ENCODE results near the gene RAB11A. TPM values are rescaled to one million over a fixed set of nuclear protein-coding genes. Genes with fewer than 3 reads are reported as not detected.

Gene RAB11A
- total RNA-seq, 1 donor from 2014 or later = 482 TPM

DNA sequence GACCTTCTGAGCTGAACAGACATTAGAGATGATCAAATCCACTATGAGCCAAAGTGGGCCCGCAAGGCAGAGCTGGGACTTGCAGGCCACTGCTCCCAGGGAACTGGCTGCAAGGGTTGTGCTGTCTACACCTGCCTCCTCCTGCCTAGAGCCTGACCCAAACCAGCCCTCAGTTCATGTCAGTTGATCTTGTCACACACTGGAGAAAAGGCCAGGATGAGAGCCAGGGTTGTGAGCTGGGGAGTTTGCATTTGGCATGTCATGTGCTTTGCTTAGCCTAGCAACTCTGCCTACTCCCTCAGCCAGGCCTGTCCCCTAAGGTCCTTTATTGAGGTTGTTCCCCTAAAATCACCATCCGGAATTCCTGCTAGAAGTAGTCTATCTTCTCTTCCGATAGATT lies 67.8 kb downstream of the RAB11A start:
- TF ChIP-seq, protein P1, sequence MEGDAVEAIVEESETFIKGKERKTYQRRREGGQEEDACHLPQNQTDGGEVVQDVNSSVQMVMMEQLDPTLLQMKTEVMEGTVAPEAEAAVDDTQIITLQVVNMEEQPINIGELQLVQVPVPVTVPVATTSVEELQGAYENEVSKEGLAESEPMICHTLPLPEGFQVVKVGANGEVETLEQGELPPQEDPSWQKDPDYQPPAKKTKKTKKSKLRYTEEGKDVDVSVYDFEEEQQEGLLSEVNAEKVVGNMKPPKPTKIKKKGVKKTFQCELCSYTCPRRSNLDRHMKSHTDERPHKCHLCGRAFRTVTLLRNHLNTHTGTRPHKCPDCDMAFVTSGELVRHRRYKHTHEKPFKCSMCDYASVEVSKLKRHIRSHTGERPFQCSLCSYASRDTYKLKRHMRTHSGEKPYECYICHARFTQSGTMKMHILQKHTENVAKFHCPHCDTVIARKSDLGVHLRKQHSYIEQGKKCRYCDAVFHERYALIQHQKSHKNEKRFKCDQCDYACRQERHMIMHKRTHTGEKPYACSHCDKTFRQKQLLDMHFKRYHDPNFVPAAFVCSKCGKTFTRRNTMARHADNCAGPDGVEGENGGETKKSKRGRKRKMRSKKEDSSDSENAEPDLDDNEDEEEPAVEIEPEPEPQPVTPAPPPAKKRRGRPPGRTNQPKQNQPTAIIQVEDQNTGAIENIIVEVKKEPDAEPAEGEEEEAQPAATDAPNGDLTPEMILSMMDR (IDR thresholded peaks at IDR 0.05) = no peak
- TF ChIP-seq EZH2phosphoT487 (IDR thresholded peaks at IDR 0.05) (no peak), EZH2 (IDR thresholded peaks at IDR 0.05) (no peak)

DNA sequence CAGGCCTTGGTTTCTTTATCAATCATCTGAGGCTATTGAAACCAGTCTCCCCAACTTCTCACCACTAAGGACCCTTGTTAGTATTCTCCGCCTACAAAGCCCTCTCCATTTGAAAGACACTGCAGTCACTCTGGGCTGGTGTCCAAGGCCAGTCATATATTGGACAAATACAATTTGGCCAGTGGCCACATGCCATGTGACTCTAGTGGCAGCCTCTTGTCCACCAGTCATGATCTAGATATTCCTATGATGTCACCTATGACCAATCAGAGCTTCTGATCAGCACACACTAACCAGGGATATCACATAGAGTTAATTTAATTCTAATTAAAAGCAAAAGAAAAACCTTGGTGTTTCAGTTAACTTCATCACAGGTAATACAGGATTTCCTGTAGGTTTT lies 68.2 kb downstream of the RAB11A start:
- H3K9me3 Mint-ChIP-seq = no peaks in the 10 kb centered on the region
- Histone ChIP-seq H3F3A (ENCODE audit: low read depth) (no peaks in the 10 kb centered on the region), H3K4me1 (no peaks in the 10 kb centered on the region), H3K9ac (no peak overlapping the region), H3K79me2 (ENCODE audit: low read depth) (no peaks in the 10 kb centered on the region), H3K27me3 (no peaks in the 10 kb centered on the region), H2AFZ (replicated peaks) (no peak overlapping the region), H3K27ac (no peak overlapping the region), H3K4me2 (no peak overlapping the region), H3K4me3 (no peak overlapping the region), H3K9me3 (ENCODE audit: low read depth) (no peaks in the 10 kb centered on the region), H3K36me3 (no peaks in the 10 kb centered on the region), H4K20me1 (ENCODE audit: low read depth) (no peaks in the 10 kb centered on the region)
- DNase-seq (ENCODE audit: low spot score) = no peak
- no peak overlapping the region for H3K27ac Mint-ChIP-seq
- H3K4me3 Mint-ChIP-seq = no peak overlapping the region
- TF ChIP-seq EZH2phosphoT487 (IDR thresholded peaks at IDR 0.05) = no peak
- TF ChIP-seq, protein P1 (IDR thresholded peaks at IDR 0.05) = no peak
- TF ChIP-seq EZH2 (IDR thresholded peaks at IDR 0.05) = no peak
- no peaks in the 10 kb centered on the region for H3K36me3 Mint-ChIP-seq
- H3K4me1 Mint-ChIP-seq = no peaks in the 10 kb centered on the region
- no peaks in the 10 kb centered on the region for H3K27me3 Mint-ChIP-seq (ENCODE audit: insufficient read depth, low read depth)

More for the DNA sequence above, 67.8 kb downstream of the RAB11A start:
- Mint-ChIP-seq H3K4me3 (no peak overlapping the region), H3K4me1 (no peaks in the 10 kb centered on the region), H3K27ac (no peak overlapping the region), H3K36me3 (no peaks in the 10 kb centered on the region), H3K27me3 (ENCODE audit: insufficient read depth, low read depth) (no peaks in the 10 kb centered on the region), H3K9me3 (no peaks in the 10 kb centered on the region)
- H2AFZ ChIP-seq (replicated peaks) = no peak overlapping the region
- no peaks in the 10 kb centered on the region for H3K4me1 ChIP-seq
- H3K27me3 ChIP-seq = no peaks in the 10 kb centered on the region
- no peak overlapping the region for H3K4me3 ChIP-seq
- no peak overlapping the region for H3K4me2 ChIP-seq
- no peaks in the 10 kb centered on the region for H3K79me2 ChIP-seq (ENCODE audit: low read depth)
- no peak overlapping the region for H3K27ac ChIP-seq
- no peaks in the 10 kb centered on the region for H3K9me3 ChIP-seq (ENCODE audit: low read depth)
- no peaks in the 10 kb centered on the region for H3K36me3 ChIP-seq
- no peaks in the 10 kb centered on the region for H4K20me1 ChIP-seq (ENCODE audit: low read depth)
- no peak for DNase-seq (ENCODE audit: low spot score)
- no peaks in the 10 kb centered on the region for H3F3A ChIP-seq (ENCODE audit: low read depth)
- no peak overlapping the region for H3K9ac ChIP-seq

DNA sequence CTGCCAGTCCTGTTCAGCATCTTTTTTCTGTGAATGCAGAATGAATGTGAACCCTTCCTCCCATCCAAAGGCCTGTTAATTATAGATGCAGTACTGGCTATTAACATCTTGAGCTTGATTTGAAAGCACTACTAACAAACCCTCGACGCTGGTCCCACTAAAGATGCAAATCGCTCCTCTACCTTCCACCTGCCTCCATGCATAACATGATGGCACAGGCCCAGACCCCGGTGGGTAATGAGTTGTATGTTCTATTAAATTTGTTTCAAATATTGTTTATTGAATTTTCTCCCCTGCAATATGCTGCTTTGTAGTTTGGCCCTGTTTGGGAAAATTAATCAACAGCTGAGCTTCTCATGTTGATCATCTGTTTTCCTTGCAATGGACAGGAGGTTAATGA lies 69.3 kb downstream of the RAB11A start:
- Histone ChIP-seq H3K79me2 (ENCODE audit: low read depth) (no peaks in the 10 kb centered on the region), H3K4me2 (no peak overlapping the region), H3K4me3 (no peak overlapping the region), H3K27me3 (no peaks in the 10 kb centered on the region), H3K36me3 (no peaks in the 10 kb centered on the region), H3K9ac (no peak overlapping the region), H2AFZ (replicated peaks) (no peak overlapping the region), H3K27ac (no peak overlapping the region), H4K20me1 (ENCODE audit: low read depth) (no peaks in the 10 kb centered on the region), H3F3A (ENCODE audit: low read depth) (no peaks in the 10 kb centered on the region), H3K9me3 (ENCODE audit: low read depth) (no peaks in the 10 kb centered on the region), H3K4me1 (no peaks in the 10 kb centered on the region)
- TF ChIP-seq, protein P1 (IDR thresholded peaks at IDR 0.05) = no peak
- TF ChIP-seq EZH2 (IDR thresholded peaks at IDR 0.05) (no peak), EZH2phosphoT487 (IDR thresholded peaks at IDR 0.05) (no peak)
- no peaks in the 10 kb centered on the region for H3K4me1 Mint-ChIP-seq
- H3K9me3 Mint-ChIP-seq = no peaks in the 10 kb centered on the region
- no peak overlapping the region for H3K27ac Mint-ChIP-seq
- peaks cover 2% of the 10 kb centered on the region for H3K27me3 Mint-ChIP-seq (ENCODE audit: insufficient read depth, low read depth)
- no peak overlapping the region for H3K4me3 Mint-ChIP-seq
- H3K36me3 Mint-ChIP-seq = no peaks in the 10 kb centered on the region
- DNase-seq (ENCODE audit: low spot score) = no peak

Measured in neural progenitor cell (in vitro differentiated cells).